Measurements from ENCODE around the gene URB2.

The URB2 gene

DNA sequence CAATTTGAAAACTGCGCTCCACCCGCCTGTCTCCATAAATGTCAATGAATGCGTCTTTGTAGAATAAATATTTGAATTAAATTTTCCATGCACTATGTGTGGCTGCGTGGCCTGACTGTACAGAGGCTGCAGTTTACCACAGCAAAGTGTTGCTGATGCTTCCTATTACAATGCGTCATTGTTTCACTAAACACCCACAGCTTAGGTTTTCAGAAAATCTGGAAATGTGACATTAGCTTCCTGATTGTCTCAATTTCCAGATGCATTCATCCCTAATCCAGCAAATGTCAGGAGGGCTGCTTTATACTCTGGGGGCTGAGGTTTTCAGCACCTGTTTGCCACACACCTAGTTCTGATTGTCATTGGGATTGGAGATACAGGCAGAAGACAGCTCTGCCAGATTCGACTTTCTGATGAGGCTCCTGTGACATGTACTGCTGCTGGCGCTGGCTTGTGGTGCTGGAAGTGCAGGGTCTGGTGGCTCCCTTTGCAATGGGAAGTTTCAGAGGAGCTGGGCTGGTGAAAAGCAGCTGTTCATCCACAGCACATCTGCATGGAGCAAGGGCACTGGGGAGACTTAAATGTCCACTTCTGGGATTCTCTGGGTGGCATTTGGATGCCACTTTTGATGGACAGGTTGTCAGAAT, 40.0 kb downstream of the URB2 start:
- TF ChIP-seq, protein P1, sequence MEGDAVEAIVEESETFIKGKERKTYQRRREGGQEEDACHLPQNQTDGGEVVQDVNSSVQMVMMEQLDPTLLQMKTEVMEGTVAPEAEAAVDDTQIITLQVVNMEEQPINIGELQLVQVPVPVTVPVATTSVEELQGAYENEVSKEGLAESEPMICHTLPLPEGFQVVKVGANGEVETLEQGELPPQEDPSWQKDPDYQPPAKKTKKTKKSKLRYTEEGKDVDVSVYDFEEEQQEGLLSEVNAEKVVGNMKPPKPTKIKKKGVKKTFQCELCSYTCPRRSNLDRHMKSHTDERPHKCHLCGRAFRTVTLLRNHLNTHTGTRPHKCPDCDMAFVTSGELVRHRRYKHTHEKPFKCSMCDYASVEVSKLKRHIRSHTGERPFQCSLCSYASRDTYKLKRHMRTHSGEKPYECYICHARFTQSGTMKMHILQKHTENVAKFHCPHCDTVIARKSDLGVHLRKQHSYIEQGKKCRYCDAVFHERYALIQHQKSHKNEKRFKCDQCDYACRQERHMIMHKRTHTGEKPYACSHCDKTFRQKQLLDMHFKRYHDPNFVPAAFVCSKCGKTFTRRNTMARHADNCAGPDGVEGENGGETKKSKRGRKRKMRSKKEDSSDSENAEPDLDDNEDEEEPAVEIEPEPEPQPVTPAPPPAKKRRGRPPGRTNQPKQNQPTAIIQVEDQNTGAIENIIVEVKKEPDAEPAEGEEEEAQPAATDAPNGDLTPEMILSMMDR (IDR thresholded peaks at IDR 0.05; ENCODE audit: control insufficient read depth, extremely low read depth, insufficient read depth), result no peak
- no peak for DNase-seq (ENCODE audit: low read depth)
- no peak overlapping the region for H3K4me3 ChIP-seq (ENCODE audit: low read depth, low read length)

DNA sequence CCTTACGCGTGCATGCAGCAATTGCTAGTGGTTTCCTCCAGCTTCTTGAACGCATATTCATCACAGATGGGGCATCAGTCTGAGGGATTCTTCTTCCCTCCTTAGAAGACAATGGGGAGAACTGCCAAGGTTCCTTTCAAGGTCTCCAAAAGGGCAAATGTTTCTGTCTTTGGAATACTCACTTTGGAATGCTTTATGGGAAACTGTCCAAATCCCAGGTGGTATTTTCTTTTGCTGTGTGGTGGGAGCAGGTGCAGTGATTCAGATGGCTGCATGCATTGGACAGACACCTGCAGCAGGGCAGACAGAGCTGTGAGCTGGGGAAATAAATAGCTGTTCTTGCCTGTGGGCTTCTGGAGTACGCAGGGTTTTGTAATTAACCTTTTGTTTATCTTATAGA, 40.5 kb downstream of the URB2 start:
- TF ChIP-seq, protein P1 (IDR thresholded peaks at IDR 0.05; ENCODE audit: control insufficient read depth, extremely low read depth, insufficient read depth), result no peak
- DNase-seq (ENCODE audit: low read depth), result no peak
- H3K4me3 ChIP-seq (ENCODE audit: low read depth, low read length), result no peak overlapping the region

DNA sequence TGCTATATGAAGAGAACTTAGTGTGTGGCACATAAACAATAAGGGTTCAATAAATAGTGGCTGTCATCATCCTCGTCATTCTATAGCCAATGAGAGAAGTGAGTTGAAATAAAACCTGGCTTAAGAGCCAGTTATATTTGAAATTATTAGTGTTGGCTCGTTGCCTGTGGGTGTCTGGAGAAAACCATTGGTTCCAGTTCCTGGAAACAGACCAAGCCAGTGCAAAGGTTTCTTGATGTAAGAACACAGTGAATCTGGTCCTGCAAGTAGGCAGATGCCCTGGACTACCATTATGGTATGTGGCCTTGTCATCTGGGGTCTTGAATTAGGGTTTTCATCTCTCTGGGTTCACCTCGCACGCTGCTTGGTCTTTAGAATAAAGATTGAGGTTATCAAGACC, 43.3 kb downstream of the URB2 start:
- peak; percentile 15 for DNase-seq (ENCODE audit: low read depth)
- TF ChIP-seq, protein P1 (IDR thresholded peaks at IDR 0.05; ENCODE audit: control insufficient read depth, extremely low read depth, insufficient read depth), result no peak
- no peak overlapping the region for H3K4me3 ChIP-seq (ENCODE audit: low read depth, low read length)

DNA sequence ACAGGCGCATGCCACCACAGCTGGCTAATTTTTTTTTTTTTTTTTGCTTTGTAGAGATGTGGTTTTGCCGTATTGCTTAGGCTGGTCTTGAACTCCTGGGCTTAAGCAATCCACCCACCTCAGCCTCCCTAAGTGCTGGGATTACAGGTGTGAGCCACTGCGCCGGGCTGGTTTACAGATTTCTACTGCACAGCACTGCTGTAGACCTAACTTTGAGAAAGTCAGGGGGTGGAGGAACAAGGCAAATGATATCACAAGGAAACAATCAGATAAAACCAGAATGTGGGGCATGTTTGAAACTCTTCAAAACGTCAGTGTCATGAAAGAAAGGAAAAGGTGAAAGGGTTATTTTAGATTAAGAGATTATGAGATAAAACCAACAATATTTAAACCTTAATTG, 45.3 kb downstream of the URB2 start:
- TF ChIP-seq, protein P1 (IDR thresholded peaks at IDR 0.05; ENCODE audit: control insufficient read depth, extremely low read depth, insufficient read depth), result no peak
- DNase-seq (ENCODE audit: low read depth), result no peak
- H3K4me3 ChIP-seq (ENCODE audit: low read depth, low read length), result no peak overlapping the region

DNA sequence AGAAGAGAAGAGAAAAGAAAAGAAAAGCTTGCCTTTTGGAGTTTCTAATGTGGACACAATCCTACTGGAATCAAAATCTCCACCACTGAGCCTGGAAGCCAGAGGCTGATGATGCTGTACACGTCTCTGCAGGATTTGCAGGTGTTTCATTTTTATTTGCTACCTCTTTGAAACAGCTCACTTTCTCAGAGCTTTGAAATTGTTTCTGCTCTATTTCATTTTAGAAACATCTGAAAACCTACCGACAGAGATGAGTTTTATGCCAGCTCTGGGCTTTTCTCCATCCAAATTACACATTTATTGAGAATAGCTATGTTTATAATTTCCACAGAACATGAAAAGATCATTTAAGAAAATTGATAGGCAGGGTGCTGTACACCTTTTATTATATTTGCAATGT, 46.2 kb downstream of the URB2 start:
- TF ChIP-seq, protein P1 (IDR thresholded peaks at IDR 0.05; ENCODE audit: control insufficient read depth, extremely low read depth, insufficient read depth), result no peak
- DNase-seq (ENCODE audit: low read depth), result no peak
- H3K4me3 ChIP-seq (ENCODE audit: low read depth, low read length), result no peak overlapping the region

DNA sequence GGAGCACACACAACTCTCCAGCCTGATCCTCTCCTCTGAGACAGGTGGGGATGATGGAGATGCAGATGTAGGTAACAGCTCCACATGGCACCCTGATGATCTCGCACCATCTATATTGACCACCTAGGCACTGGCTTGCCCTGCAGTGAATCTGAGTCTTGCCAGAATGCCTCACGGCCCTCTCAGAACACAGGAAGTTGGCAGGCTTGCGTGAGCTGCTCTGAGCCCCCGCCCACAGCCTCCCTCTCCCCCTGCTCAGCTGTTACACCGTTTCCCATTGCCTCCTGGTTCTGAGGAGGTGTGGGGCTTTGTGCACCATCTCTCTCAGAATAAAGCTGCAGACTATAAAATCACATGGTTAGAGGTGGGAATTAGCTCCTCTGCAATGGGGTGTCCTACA, 48.0 kb downstream of the URB2 start:
- no peak for DNase-seq (ENCODE audit: low read depth)
- no peak overlapping the region for H3K4me3 ChIP-seq (ENCODE audit: low read depth, low read length)
- TF ChIP-seq, protein P1 (IDR thresholded peaks at IDR 0.05; ENCODE audit: control insufficient read depth, extremely low read depth, insufficient read depth), result no peak

DNA sequence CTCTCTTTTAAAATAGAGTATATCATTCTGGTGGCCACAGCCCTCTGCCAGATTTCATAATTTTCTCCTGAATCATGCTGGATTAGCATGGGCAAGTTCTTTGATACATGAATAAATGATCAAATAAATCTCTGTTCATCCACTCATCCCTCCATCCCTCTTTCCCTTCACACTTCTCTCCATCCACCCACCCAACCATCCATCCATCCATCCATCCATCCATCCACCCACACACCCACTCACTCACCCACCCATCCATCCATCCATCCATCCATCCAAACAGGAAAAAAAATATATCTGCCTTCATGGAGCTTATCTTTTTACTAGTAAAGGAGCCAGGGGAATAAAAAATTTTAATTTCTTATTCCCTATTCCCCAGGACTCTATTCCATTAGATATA, 49.3 kb downstream of the URB2 start:
- TF ChIP-seq, protein P1 (IDR thresholded peaks at IDR 0.05; ENCODE audit: control insufficient read depth, extremely low read depth, insufficient read depth), result no peak
- no peak overlapping the region for H3K4me3 ChIP-seq (ENCODE audit: low read depth, low read length)
- DNase-seq (ENCODE audit: low read depth), result no peak
